ENCODE data around the gene LEO1.

Gene LEO1

GRCh38 chr15:51971375-51972133 lies at the start of gene LEO1:
Gene LEO1 (minus strand): TSS chr15:51971778. CDS start chr15:51971745, 33 bp downstream.
- peak within 1 kb of the TSS; percentile 94 for H3K4me3 ChIP-seq (ENCODE audit: control insufficient read depth, low read depth, low read length)
- TF ChIP-seq CTCF (conservative IDR thresholded peaks at IDR 0.05; ENCODE audit: control insufficient read depth, insufficient read depth, low read depth, low read length): peak; percentile 36
- peak; percentile 98 for DNase-seq (ENCODE audit: low read depth)

- peak overlapping the region; percentile 67 for H3K4me3 ChIP-seq (ENCODE audit: control insufficient read depth, low read depth, low read length)
- TF ChIP-seq CTCF (conservative IDR thresholded peaks at IDR 0.05; ENCODE audit: control insufficient read depth, insufficient read depth, low read depth, low read length): no peak
- DNase-seq (ENCODE audit: low read depth): peak; percentile 96
Observed at GRCh38 chr15:52021128-52021671, 49.6 kb upstream of the LEO1 start.

- TF ChIP-seq CTCF (conservative IDR thresholded peaks at IDR 0.05; ENCODE audit: control insufficient read depth, insufficient read depth, low read depth, low read length): no peak
- H3K4me3 ChIP-seq (ENCODE audit: control insufficient read depth, low read depth, low read length): peak overlapping the region; percentile 67
- DNase-seq (ENCODE audit: low read depth): peak; percentile 45
Observed at GRCh38 chr15:52020221-52021085, 48.9 kb upstream of the LEO1 start.

GRCh38 chr15:52019394-52020220 lies 48.0 kb upstream of the LEO1 start:
- TF ChIP-seq CTCF (conservative IDR thresholded peaks at IDR 0.05; ENCODE audit: control insufficient read depth, insufficient read depth, low read depth, low read length): no peak
- peak overlapping the region; percentile 67 for H3K4me3 ChIP-seq (ENCODE audit: control insufficient read depth, low read depth, low read length)

GRCh38 chr15:52018693-52019393 lies 47.3 kb upstream of the LEO1 start, which contains the start of gene MAPK6:
Gene MAPK6 (plus strand): TSS chr15:52019219. CDS start chr15:52046461, 27,242 bp downstream.
- peak; percentile 90 for DNase-seq (ENCODE audit: low read depth)
- no peak for TF ChIP-seq CTCF (conservative IDR thresholded peaks at IDR 0.05; ENCODE audit: control insufficient read depth, insufficient read depth, low read depth, low read length)
- H3K4me3 ChIP-seq (ENCODE audit: control insufficient read depth, low read depth, low read length): peak within 1 kb of the TSS; percentile 67

More at GRCh38 chr15:52019394-52020220, 48.0 kb upstream of the LEO1 start:
- DNase-seq (ENCODE audit: low read depth): peak; percentile 92

All from fibroblast of mammary gland (primary cell).